Brain microvascular endothelial cell (primary cell): ENCODE results near the gene BARX1.
A peak's percentile ranks its signal among the peaks of the same experiment; 100 is the strongest.

Source experiments
- DNase-seq: peaks from one replicate; pipeline ENCODE4 v3.0.0-alpha.2; 2020
- H3K27ac ChIP-seq: fragments of 250-450 bp; sonication (Bioruptor Pico); 2 replicates; pipeline ENCODE4 v1.5.1; 2020; ENCODE audit warnings: mild to moderate bottlenecking, moderate library complexity
- H3K27me3 ChIP-seq: fragments of 250-450 bp; sonication (Bioruptor Pico); replicated peaks from 2 replicates; pipeline ENCODE4 v1.5.1; 2020; ENCODE audit warnings: mild to moderate bottlenecking
- H3K36me3 ChIP-seq: fragments of 250-450 bp; sonication (Bioruptor Pico); replicated peaks from 2 replicates; pipeline ENCODE4 v1.5.1; 2020; ENCODE audit warnings: mild to moderate bottlenecking
- H3K4me3 ChIP-seq: 2 replicates; pipeline ENCODE4 v1.5.1; 2011; ENCODE audit warnings: low read depth, mild to moderate bottlenecking, control low read depth, low read length, moderate library complexity
- in situ Hi-C: cut with HindIII; loops from 2 replicates; pipeline ENCODE4 v1.10.0; 2017; ENCODE audit warnings: low sequenced_read_pairs, low pct_ligation_motif_present
- TF ChIP-seq, protein P1 (sequence below): IDR thresholded peaks from 2 replicates; pipeline ENCODE4 v1.5.1; 2011; ENCODE audit warnings: low read depth, mild to moderate bottlenecking, moderate library complexity, low read length, control low read depth, inconsistent platforms; ENCODE audit errors: missing control alignments

Gene BARX1, protein sequence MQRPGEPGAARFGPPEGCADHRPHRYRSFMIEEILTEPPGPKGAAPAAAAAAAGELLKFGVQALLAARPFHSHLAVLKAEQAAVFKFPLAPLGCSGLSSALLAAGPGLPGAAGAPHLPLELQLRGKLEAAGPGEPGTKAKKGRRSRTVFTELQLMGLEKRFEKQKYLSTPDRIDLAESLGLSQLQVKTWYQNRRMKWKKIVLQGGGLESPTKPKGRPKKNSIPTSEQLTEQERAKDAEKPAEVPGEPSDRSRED

GRCh38 chr9:93955111-93955980, at the start of gene BARX1:
TSS of gene BARX1 (minus strand) at chr9:93955355. CDS start at chr9:93955146, 209 bp downstream.
- Histone ChIP-seq H3K27me3 (peaks cover 93% of the 10 kb centered on the region), H3K4me3 (no peak within 1 kb of the TSS), H3K36me3 (no peaks in the 10 kb centered on the region), H3K27ac (no peak within 1 kb of the TSS)
- TF ChIP-seq, protein P1, sequence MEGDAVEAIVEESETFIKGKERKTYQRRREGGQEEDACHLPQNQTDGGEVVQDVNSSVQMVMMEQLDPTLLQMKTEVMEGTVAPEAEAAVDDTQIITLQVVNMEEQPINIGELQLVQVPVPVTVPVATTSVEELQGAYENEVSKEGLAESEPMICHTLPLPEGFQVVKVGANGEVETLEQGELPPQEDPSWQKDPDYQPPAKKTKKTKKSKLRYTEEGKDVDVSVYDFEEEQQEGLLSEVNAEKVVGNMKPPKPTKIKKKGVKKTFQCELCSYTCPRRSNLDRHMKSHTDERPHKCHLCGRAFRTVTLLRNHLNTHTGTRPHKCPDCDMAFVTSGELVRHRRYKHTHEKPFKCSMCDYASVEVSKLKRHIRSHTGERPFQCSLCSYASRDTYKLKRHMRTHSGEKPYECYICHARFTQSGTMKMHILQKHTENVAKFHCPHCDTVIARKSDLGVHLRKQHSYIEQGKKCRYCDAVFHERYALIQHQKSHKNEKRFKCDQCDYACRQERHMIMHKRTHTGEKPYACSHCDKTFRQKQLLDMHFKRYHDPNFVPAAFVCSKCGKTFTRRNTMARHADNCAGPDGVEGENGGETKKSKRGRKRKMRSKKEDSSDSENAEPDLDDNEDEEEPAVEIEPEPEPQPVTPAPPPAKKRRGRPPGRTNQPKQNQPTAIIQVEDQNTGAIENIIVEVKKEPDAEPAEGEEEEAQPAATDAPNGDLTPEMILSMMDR: no peak
- no peak for DNase-seq
- in situ Hi-C loops: no loop called here

GRCh38 chr9:94002316-94003140, 47.4 kb upstream of the BARX1 start:
- H3K36me3 ChIP-seq: no peaks in the 10 kb centered on the region
- no peak overlapping the region for H3K27ac ChIP-seq
- H3K27me3 ChIP-seq: no peaks in the 10 kb centered on the region
- no peak overlapping the region for H3K4me3 ChIP-seq
- peak; percentile 52 for DNase-seq
- TF ChIP-seq, protein P1: peak; percentile 82
- in situ Hi-C loops: no loop called here

GRCh38 chr9:93996863-93997262, 41.7 kb upstream of the BARX1 start:
- H3K27me3 ChIP-seq: no peaks in the 10 kb centered on the region
- TF ChIP-seq, protein P1: peak; percentile 17
- no peaks in the 10 kb centered on the region for H3K36me3 ChIP-seq
- no peak overlapping the region for H3K4me3 ChIP-seq
- no peak for DNase-seq
- in situ Hi-C loops: no loop called here
- H3K27ac ChIP-seq: no peak overlapping the region

GRCh38 chr9:93996367-93996766, 41.2 kb upstream of the BARX1 start:
- no peaks in the 10 kb centered on the region for H3K27me3 ChIP-seq
- no peak overlapping the region for H3K27ac ChIP-seq
- in situ Hi-C loops: no loop called here
- H3K4me3 ChIP-seq: no peak overlapping the region
- TF ChIP-seq, protein P1: no peak
- no peak for DNase-seq
- no peaks in the 10 kb centered on the region for H3K36me3 ChIP-seq

GRCh38 chr9:93994545-93994944, 39.4 kb upstream of the BARX1 start:
- Histone ChIP-seq H3K27ac (no peak overlapping the region), H3K36me3 (no peaks in the 10 kb centered on the region), H3K27me3 (no peaks in the 10 kb centered on the region), H3K4me3 (no peak overlapping the region)
- TF ChIP-seq, protein P1: no peak
- in situ Hi-C loops: no loop called here
- DNase-seq: no peak
